K562 (cell line): ENCODE measurements around the gene LRMDA. TPM values are rescaled to one million over a fixed set of nuclear protein-coding genes. Genes with fewer than 3 reads are reported as not detected.

ENCODE experiments used
- ATAC-seq: fragments of 200-7000 bp; cut with Tn5 transposase; 3 replicates; pipeline ENCODE4 v1.9.1; 2020; ENCODE audit warnings: moderate library complexity
- BruUV-seq: library from RNA; stranded (reverse); fragments of 400-500 nt; replicated peaks from 2 replicates; lab custom pipeline; 2021; lab: Mats Ljungman, UMichigan
- CTCF ChIA-PET: fragments of 300-600 bp; formaldehyde crosslinking; extraction: SDS; loops from one replicate; lab custom pipeline; 2021; ENCODE audit warnings: low intra/inter-chr PET ratio; lab: Yijun Ruan, JAX
- POLR2A ChIA-PET: fragments of 300-600, 350-650 bp; sonication (Branson Sonifier 250); formaldehyde crosslinking; extraction: SDS; loops from one replicate; lab custom pipeline; 2021; ENCODE audit warnings: antibody characterized with exemption, inconsistent platforms; lab: Yijun Ruan, JAX
- DNase-seq, 4 experiments: peaks; one replicate each; pipeline versions ENCODE4 v3.0.0 to v3.0.0-alpha.2; 2011 to 2018; ENCODE audit warnings: low spot score in 3 of 4, mixed read lengths in 3 of 4; ENCODE audit errors: extremely low read depth in 1 of 4
- FAIRE-seq: peaks from 2 replicates; lab custom pipeline; 2011; peaks lifted over from hg19 to GRCh38; lab: Jason Lieb, UNC
- H2AFZ ChIP-seq: 2 replicates; pipeline ENCODE4 v1.6.0; 2011; ENCODE audit warnings: low read depth, low read length, control low read depth, inconsistent platforms
- H3K27ac ChIP-seq: fragments of 200-600 bp; 3 replicates; pipeline ENCODE4 v1.8.0; 2011; ENCODE audit warnings: low read depth, mild to moderate bottlenecking, control low read depth, inconsistent platforms, low read length, moderate library complexity, mixed read lengths; ENCODE audit errors: extremely low read depth
- H3K27me3 ChIP-seq, 2 experiments: fragments of 300-600 bp in 1 of 2; 2 replicates in 1 of 2; 3 replicates in 1 of 2; pipeline versions ENCODE4 v1.6.0 to v1.8.0; 2011; ENCODE audit warnings: inconsistent platforms in 2 of 2, low read length in 2 of 2, mild to moderate bottlenecking in 1 of 2, mixed read lengths in 1 of 2, moderate library complexity in 1 of 2; ENCODE audit not compliant: control insufficient read depth in 2 of 2, insufficient read depth in 2 of 2
- H3K36me3 ChIP-seq: fragments of 300-600 bp; 3 replicates; pipeline ENCODE4 v1.8.0; 2011; ENCODE audit warnings: mild to moderate bottlenecking, low read length, inconsistent platforms; ENCODE audit not compliant: control insufficient read depth, insufficient read depth
- H3K4me1 ChIP-seq, 2 experiments: fragments of 200-600 bp in 1 of 2; replicated peaks in 1 of 2; 2 replicates in 1 of 2; 3 replicates in 1 of 2; pipeline versions ENCODE4 v1.5.1 to v1.8.0; 2011; ENCODE audit warnings: inconsistent platforms in 2 of 2, low read length in 2 of 2, mild to moderate bottlenecking in 1 of 2, mixed read lengths in 1 of 2, moderate library complexity in 1 of 2; ENCODE audit not compliant: control insufficient read depth in 2 of 2, insufficient read depth in 2 of 2
- H3K4me2 ChIP-seq: 2 replicates; pipeline ENCODE4 v1.6.1; 2011; ENCODE audit warnings: low read length, control low read depth, inconsistent platforms, mixed read lengths; ENCODE audit not compliant: insufficient read depth
- H3K4me3 ChIP-seq: fragments of 200-600 bp; sonication (generic), shearing (Covaris generic); 2 replicates; pipeline ENCODE4 v1.5.1; 2016; ENCODE audit warnings: control low read depth, inconsistent platforms
- H3K79me2 ChIP-seq: fragments of 200-600 bp; 3 replicates; pipeline ENCODE4 v1.8.0; 2011; ENCODE audit warnings: low read length, inconsistent platforms; ENCODE audit not compliant: control insufficient read depth, insufficient read depth
- H3K9ac ChIP-seq, 2 experiments: 2 replicates each; pipeline versions ENCODE4 v1.6.0 to v1.6.1; 2011; ENCODE audit warnings: low read depth in 2 of 2, low read length in 2 of 2, control low read depth in 1 of 2, inconsistent platforms in 1 of 2, mild to moderate bottlenecking in 1 of 2, mixed read lengths in 1 of 2; ENCODE audit not compliant: insufficient read depth in 1 of 2
- H3K9me1 ChIP-seq: one replicate; pipeline ENCODE4 v1.6.0; 2011; ENCODE audit warnings: inconsistent platforms, mild to moderate bottlenecking, low read length, moderate library complexity; ENCODE audit not compliant: control insufficient read depth, insufficient read depth
- H3K9me3 ChIP-seq: replicated peaks from 2 replicates; pipeline ENCODE4 v1.5.1; 2011; ENCODE audit warnings: low read depth, low read length, inconsistent platforms; ENCODE audit not compliant: control insufficient read depth, insufficient read depth
- H4K20me1 ChIP-seq: replicated peaks from 2 replicates; pipeline ENCODE4 v1.6.1; 2011; ENCODE audit warnings: low read length, inconsistent platforms, mixed read lengths; ENCODE audit not compliant: control insufficient read depth, insufficient read depth
- CHD2 ChIP-seq: IDR thresholded peaks from 2 replicates; pipeline ENCODE4 v1.6.1; 2011; ENCODE audit warnings: low read depth, low read length
- CSDE1 ChIP-seq, 2 experiments: fragments of 450-650 bp; IDR thresholded peaks; 2 replicates each; pipeline ENCODE4 v1.6.1; 2016; ENCODE audit warnings: mild to moderate bottlenecking in 1 of 2
- NFYB ChIP-seq: IDR thresholded peaks from 2 replicates; pipeline ENCODE4 v1.6.1; 2011; ENCODE audit warnings: mild to moderate bottlenecking, moderate library complexity; ENCODE audit not compliant: insufficient read length; ENCODE audit errors: extremely low read depth
- RUNX1 ChIP-seq: sonication (generic); IDR thresholded peaks from 2 replicates; pipeline ENCODE4 v1.6.1; 2016; ENCODE audit warnings: antibody characterized with exemption, low read depth
- SMAD1 ChIP-seq: fragments of 150-350 bp; IDR thresholded peaks from 2 replicates; pipeline ENCODE4 v1.6.1; 2014; ENCODE audit warnings: low read length, low read depth; ENCODE audit not compliant: partially characterized antibody
- ZC3H4 ChIP-seq: sonication (generic); formaldehyde crosslinking; IDR thresholded peaks from 2 replicates; pipeline ENCODE4 v1.9.0; 2021; ENCODE audit warnings: missing genetic modification reagents, borderline replicate concordance
- WGBS: fragments of 100-300 bp; shearing (Covaris generic); methylation state at CpG from one replicate; pipeline ENCODE4 v1.1.6; 2016; ENCODE audit warnings: low coverage, mixed read lengths; ENCODE audit not compliant: insufficient coverage; ENCODE audit errors: missing lambda C conversion rate; 5-methylcytosine and 5-hydroxymethylcytosine counted together
- in situ Hi-C: fragments of 300-500 bp; cut with MboI; formaldehyde crosslinking; loops from 4 replicates; pipeline ENCODE4 v1.15.0; 2018; ENCODE audit warnings: inconsistent platforms, mixed read lengths
- intact Hi-C: fragments of 100-400 bp; cut with micrococcal nuclease; formaldehyde crosslinking; loops from 2 replicates; pipeline ENCODE4 v1.14.2; 2022
- polyA plus RNA-seq, 8 experiments: library from polyadenylated mRNA; depleted of rRNA in 4 of 8; stranded (reverse) in 5 of 8; unstranded in 3 of 8; fragments of >200 nt; fragmentation: Nextera tagmentation in 2 of 8; fragmentation: Illumina TruSeq in 1 of 8; extraction: Ambion mirVana in 2 of 8; extraction: Trizol in 1 of 8; gene quantifications; 2 replicates each; pipeline versions ENCODE4 v1.2.1 to v1.2.3, GENCODE V29; 2011 to 2014; ENCODE audit warnings: inconsistent platforms in 1 of 8, missing spikeins in 1 of 8
- total RNA-seq, 7 experiments: library from RNA; depleted of rRNA in 6 of 7; stranded (reverse); fragments of >200 nt in 6 of 7; fragmentation: Illumina TruSeq in 2 of 7; extraction: Trizol in 2 of 7; gene quantifications; 2 replicates each; pipeline versions ENCODE4 v1.2.1 to v1.2.3, GENCODE V29; 2011 to 2021; ENCODE audit warnings: low replicate concordance in 1 of 7
- TF ChIP-seq, protein P1 (sequence below): fragments of 250-450 bp; sonication (Bioruptor Pico); IDR thresholded peaks from 2 replicates; pipeline ENCODE4 v1.5.0; 2022; ENCODE audit warnings: mild to moderate bottlenecking
- TF ChIP-seq, protein P2 (sequence below): IDR thresholded peaks from 2 replicates; pipeline ENCODE4 v1.6.1; 2012; ENCODE audit warnings: low read depth, low read length, improper control_type of control experiment, borderline replicate concordance
- TF ChIP-seq, protein P3 (sequence below): IDR thresholded peaks from 3 replicates; pipeline ENCODE4 v1.6.1; 2011; ENCODE audit warnings: borderline replicate concordance, mild to moderate bottlenecking; ENCODE audit not compliant: insufficient read length, insufficient read depth
- TF ChIP-seq, protein P4 (sequence below): fragments of 150-350 bp; IDR thresholded peaks from 2 replicates; pipeline ENCODE4 v1.6.1; 2014; ENCODE audit warnings: low read depth, mild to moderate bottlenecking, low read length, borderline replicate concordance

Gene LRMDA
- total and polyA plus RNA-seq, 9 of the 15 experiments (the other 6 are each of a cell fraction or from before 2014, with no cell fraction given), result 0.25 TPM; not detected in 8

DNA sequence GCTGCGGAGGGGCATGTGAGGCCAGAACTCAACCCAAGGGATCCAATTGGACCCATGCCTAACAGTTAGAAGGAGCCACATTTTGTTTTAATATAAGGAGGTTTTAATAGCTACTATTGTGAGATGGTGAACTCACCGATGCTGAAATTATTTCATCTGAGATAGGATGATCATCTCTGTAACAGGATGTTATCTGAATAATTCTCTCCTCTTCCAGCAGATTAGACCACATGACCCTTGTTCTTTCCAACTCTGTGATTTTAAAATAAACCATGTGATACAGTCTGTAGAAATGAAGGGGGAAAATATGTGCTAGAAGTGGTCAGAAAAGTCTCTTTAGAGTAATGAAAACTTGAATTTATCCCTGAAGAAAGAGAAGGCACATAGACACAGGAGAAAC, 385.8 kb downstream of the LRMDA start (continued):
- TF ChIP-seq ZC3H4 (CRISPR knock-in tag) (no peak), CHD2 (no peak)
- TF ChIP-seq, protein P1, sequence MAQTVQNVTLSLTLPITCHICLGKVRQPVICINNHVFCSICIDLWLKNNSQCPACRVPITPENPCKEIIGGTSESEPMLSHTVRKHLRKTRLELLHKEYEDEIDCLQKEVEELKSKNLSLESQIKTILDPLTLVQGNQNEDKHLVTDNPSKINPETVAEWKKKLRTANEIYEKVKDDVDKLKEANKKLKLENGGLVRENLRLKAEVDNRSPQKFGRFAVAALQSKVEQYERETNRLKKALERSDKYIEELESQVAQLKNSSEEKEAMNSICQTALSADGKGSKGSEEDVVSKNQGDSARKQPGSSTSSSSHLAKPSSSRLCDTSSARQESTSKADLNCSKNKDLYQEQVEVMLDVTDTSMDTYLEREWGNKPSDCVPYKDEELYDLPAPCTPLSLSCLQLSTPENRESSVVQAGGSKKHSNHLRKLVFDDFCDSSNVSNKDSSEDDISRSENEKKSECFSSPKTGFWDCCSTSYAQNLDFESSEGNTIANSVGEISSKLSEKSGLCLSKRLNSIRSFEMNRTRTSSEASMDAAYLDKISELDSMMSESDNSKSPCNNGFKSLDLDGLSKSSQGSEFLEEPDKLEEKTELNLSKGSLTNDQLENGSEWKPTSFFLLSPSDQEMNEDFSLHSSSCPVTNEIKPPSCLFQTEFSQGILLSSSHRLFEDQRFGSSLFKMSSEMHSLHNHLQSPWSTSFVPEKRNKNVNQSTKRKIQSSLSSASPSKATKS (CRISPR knock-in tag), result no peak
- TF ChIP-seq, protein P2, sequence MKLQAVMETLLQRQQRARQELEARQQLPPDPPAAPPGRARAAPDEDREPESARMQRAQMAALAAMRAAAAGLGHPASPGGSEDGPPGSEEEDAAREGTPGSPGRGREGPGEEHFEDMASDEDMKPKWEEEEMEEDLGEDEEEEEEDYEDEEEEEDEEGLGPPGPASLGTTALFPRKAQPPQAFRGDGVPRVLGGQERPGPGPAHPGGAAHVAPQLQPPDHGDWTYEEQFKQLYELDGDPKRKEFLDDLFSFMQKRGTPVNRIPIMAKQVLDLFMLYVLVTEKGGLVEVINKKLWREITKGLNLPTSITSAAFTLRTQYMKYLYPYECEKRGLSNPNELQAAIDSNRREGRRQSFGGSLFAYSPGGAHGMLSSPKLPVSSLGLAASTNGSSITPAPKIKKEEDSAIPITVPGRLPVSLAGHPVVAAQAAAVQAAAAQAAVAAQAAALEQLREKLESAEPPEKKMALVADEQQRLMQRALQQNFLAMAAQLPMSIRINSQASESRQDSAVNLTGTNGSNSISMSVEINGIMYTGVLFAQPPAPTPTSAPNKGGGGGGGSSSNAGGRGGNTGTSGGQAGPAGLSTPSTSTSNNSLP, result no peak
- TF ChIP-seq, protein P3, sequence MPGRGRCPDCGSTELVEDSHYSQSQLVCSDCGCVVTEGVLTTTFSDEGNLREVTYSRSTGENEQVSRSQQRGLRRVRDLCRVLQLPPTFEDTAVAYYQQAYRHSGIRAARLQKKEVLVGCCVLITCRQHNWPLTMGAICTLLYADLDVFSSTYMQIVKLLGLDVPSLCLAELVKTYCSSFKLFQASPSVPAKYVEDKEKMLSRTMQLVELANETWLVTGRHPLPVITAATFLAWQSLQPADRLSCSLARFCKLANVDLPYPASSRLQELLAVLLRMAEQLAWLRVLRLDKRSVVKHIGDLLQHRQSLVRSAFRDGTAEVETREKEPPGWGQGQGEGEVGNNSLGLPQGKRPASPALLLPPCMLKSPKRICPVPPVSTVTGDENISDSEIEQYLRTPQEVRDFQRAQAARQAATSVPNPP, result no peak
- TF ChIP-seq, all 486 proteins: peak for 0

DNA sequence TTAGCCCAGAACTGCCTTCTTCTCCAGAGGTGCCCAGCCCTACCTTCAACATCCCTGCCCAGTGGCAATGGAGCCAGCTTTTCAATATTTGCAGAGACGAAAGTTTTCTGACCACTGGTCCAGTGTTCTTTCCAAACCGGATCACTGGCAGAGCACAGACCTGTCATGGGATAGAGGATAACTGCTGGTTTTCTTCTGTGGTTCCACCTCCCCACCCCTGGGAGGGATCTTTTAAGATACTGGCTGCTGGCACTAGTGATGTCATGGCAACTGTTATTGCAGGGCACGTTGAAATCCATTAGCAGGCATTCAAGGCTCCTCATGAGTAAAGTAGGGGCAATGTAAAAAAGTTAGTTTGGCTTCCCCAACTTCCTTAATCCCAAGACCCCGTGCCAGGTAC, 387.1 kb downstream of the LRMDA start:
- H3K4me2 ChIP-seq, result no peak overlapping the region
- no peak for FAIRE-seq
- H2AFZ ChIP-seq, result no peak overlapping the region
- in situ Hi-C loops (no loop called here), intact Hi-C loops (no loop called here)
- no peaks in the 10 kb centered on the region for H3K79me2 ChIP-seq
- no TSS peak for BruUV-seq
- ChIA-PET POLR2A (no interaction called here), CTCF (no interaction called here)
- no peak for ATAC-seq
- no peak overlapping the region for H3K9ac ChIP-seq
- DNase-seq, result no peak
- H3K4me1 ChIP-seq, result no peaks in the 10 kb centered on the region
- H3K9me1 ChIP-seq, result no peaks in the 10 kb centered on the region
- no peak overlapping the region for H3K4me3 ChIP-seq
- H3K27ac ChIP-seq, result no peak overlapping the region
- H4K20me1 ChIP-seq, result no peaks in the 10 kb centered on the region
- H3K27me3 ChIP-seq, result no peaks in the 10 kb centered on the region
- no peaks in the 10 kb centered on the region for H3K36me3 ChIP-seq
- 2% methylated on average over 4 of the region's 4 CpGs for WGBS
- H3K9me3 ChIP-seq, result no peaks in the 10 kb centered on the region
- no peak for TF ChIP-seq SMAD1
- TF ChIP-seq NFYB, result no peak
- TF ChIP-seq, protein P4, sequence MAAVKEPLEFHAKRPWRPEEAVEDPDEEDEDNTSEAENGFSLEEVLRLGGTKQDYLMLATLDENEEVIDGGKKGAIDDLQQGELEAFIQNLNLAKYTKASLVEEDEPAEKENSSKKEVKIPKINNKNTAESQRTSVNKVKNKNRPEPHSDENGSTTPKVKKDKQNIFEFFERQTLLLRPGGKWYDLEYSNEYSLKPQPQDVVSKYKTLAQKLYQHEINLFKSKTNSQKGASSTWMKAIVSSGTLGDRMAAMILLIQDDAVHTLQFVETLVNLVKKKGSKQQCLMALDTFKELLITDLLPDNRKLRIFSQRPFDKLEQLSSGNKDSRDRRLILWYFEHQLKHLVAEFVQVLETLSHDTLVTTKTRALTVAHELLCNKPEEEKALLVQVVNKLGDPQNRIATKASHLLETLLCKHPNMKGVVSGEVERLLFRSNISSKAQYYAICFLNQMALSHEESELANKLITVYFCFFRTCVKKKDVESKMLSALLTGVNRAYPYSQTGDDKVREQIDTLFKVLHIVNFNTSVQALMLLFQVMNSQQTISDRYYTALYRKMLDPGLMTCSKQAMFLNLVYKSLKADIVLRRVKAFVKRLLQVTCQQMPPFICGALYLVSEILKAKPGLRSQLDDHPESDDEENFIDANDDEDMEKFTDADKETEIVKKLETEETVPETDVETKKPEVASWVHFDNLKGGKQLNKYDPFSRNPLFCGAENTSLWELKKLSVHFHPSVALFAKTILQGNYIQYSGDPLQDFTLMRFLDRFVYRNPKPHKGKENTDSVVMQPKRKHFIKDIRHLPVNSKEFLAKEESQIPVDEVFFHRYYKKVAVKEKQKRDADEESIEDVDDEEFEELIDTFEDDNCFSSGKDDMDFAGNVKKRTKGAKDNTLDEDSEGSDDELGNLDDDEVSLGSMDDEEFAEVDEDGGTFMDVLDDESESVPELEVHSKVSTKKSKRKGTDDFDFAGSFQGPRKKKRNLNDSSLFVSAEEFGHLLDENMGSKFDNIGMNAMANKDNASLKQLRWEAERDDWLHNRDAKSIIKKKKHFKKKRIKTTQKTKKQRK, result no peak
- no peak for TF ChIP-seq CSDE1 (IDR thresholded peaks at IDR 0.05)
- TF ChIP-seq RUNX1, result no peak
